WTC11 (cell line): ENCODE data around the gene CEP44. TPM values are rescaled to one million over a fixed set of nuclear protein-coding genes. Genes with fewer than 3 reads are reported as not detected.
A peak's percentile ranks its signal among the peaks of the same experiment; 100 is the strongest.
"Not testable (repeated sequence)": the region's sequence is repeated elsewhere in the genome, so short reads cannot be mapped to it uniquely, and the experiment has no call there.

Source experiments
- ATAC-seq: fragments of 200-7000 bp; cut with Tn5 transposase; 2 replicates; pipeline ENCODE4 v1.10.0; 2021; ENCODE audit warnings: mild to moderate bottlenecking, moderate library complexity
- CTCF ChIA-PET: fragments of 300-600 bp; sonication (Branson Sonifier 250); formaldehyde crosslinking; loops from one replicate; lab custom pipeline; 2021; ENCODE audit warnings: antibody characterized with exemption; lab: Charles Lee
- POLR2A ChIA-PET: fragments of 350-600 bp; sonication (Branson Sonifier 250); formaldehyde crosslinking; loops from one replicate; lab custom pipeline; 2021; ENCODE audit warnings: antibody characterized with exemption; lab: Charles Lee
- DNase-seq: peaks from one replicate; pipeline ENCODE4 v3.0.0; 2021; ENCODE audit warnings: low spot score
- H3K27ac Mint-ChIP-seq: 2 replicates; pipeline ENCODE4 v1.8.0; 2021; ENCODE audit warnings: mixed read lengths
- H3K27me3 Mint-ChIP-seq: 2 replicates; pipeline ENCODE4 v1.8.0; 2021; ENCODE audit warnings: low read depth, mild to moderate bottlenecking, moderate library complexity, mixed read lengths
- H3K36me3 Mint-ChIP-seq: 2 replicates; pipeline ENCODE4 v1.8.0; 2021; ENCODE audit warnings: mixed read lengths
- H3K4me1 Mint-ChIP-seq: 2 replicates; pipeline ENCODE4 v1.8.0; 2022; ENCODE audit warnings: mixed read lengths
- H3K4me3 Mint-ChIP-seq: 2 replicates; pipeline ENCODE4 v1.8.0; 2021; ENCODE audit warnings: mild to moderate bottlenecking, moderate library complexity, mixed read lengths
- H3K9me3 Mint-ChIP-seq: 2 replicates; pipeline ENCODE4 v1.8.0; 2021; ENCODE audit warnings: mixed read lengths
- GTF2I ChIP-seq: fragments of 250-450 bp; sonication (Bioruptor Pico); conservative IDR thresholded peaks from 2 replicates; pipeline ENCODE4 v1.4.0; 2021; ENCODE audit warnings: mild to moderate bottlenecking
- HMGA2 ChIP-seq: fragments of 250-450 bp; sonication (Bioruptor Pico); IDR thresholded peaks from 2 replicates; pipeline ENCODE4 v1.4.0; 2021; ENCODE audit warnings: mild to moderate bottlenecking, moderate library complexity
- NFYB ChIP-seq: sonication (generic); formaldehyde crosslinking; conservative IDR thresholded peaks from 2 replicates; pipeline ENCODE4 v1.8.0; 2022; ENCODE audit warnings: low read depth, missing genetic modification reagents
- SOX15 ChIP-seq: fragments of 250-450 bp; sonication (Bioruptor Pico); IDR thresholded peaks from 2 replicates; pipeline ENCODE4 v1.9.0; 2021; ENCODE audit warnings: mild to moderate bottlenecking
- TP53 ChIP-seq: sonication (generic); formaldehyde crosslinking; IDR thresholded peaks from 2 replicates; pipeline ENCODE4 v1.8.1; 2023; ENCODE audit warnings: mild to moderate bottlenecking, missing genetic modification reagents
- ZNF396 ChIP-seq: fragments of 250-450 bp; sonication (Bioruptor Pico); IDR thresholded peaks from 2 replicates; pipeline ENCODE4 v1.8.0; 2021; ENCODE audit warnings: mild to moderate bottlenecking, moderate library complexity, borderline replicate concordance
- ZNF423 ChIP-seq: fragments of 250-450 bp; sonication (Bioruptor Pico); IDR thresholded peaks from 2 replicates; pipeline ENCODE4 v2.1.2; 2022; ENCODE audit warnings: mild to moderate bottlenecking, moderate library complexity
- total RNA-seq: library from RNA; stranded (reverse); gene quantifications from 3 replicates; pipeline ENCODE4 v1.2.3, GENCODE V29; 2021
- TF ChIP-seq, protein P1 (sequence below): sonication (generic); formaldehyde crosslinking; conservative IDR thresholded peaks from 2 replicates; pipeline ENCODE4 v1.8.1; 2022; ENCODE audit warnings: mild to moderate bottlenecking, missing genetic modification reagents
- TF ChIP-seq, protein P2 (sequence below): sonication (generic); formaldehyde crosslinking; IDR thresholded peaks from 2 replicates; pipeline ENCODE4 v1.8.0; 2022; ENCODE audit warnings: mild to moderate bottlenecking, missing genetic modification reagents
- TF ChIP-seq, protein P3 (sequence below): sonication (generic); formaldehyde crosslinking; IDR thresholded peaks from 2 replicates; pipeline ENCODE4 v1.8.0; 2022; ENCODE audit warnings: missing genetic modification reagents
- TF ChIP-seq, protein P4 (sequence below): fragments of 250-450 bp; sonication (Bioruptor Pico); IDR thresholded peaks from 2 replicates; pipeline ENCODE4 v1.8.0; 2021; ENCODE audit warnings: mild to moderate bottlenecking

Gene CEP44
- total RNA-seq, 1 experiment from 2014 or later: 17.9 TPM

DNA sequence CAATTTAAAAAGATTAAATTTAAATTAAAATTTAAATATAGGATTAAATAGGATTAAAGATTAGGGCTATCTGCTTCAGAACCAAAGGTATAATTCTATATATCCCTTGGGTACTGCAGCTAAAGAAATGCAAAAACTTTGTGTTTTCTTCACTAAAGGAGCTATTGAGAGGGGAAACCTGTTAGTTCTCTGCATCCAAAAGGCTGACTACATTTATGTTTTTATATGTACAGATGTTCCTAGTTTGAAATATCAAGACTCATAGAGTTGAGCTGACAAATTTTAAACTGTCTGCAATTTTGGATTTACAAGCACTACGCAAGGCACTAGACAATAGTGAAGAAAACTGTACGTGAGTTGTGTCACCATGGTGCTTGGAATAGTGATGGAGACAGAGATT is 95.2 kb downstream of the CEP44 start:
- Mint-ChIP-seq H3K9me3 (peaks cover 18% of the 10 kb centered on the region), H3K27me3 (peaks cover 25% of the 10 kb centered on the region), H3K4me3 (no peak overlapping the region), H3K36me3 (peaks cover 10% of the 10 kb centered on the region), H3K4me1 (peaks cover 66% of the 10 kb centered on the region), H3K27ac (no peak overlapping the region)
- CTCF ChIA-PET: interaction anchor here (0.9 kb wide), 1 partner anchor 253 kb away, joined by 3 read pairs; no protein-coding TSS in a partner anchor
- ATAC-seq (no peak), DNase-seq (no peak)
- POLR2A ChIA-PET: no interaction called here
- TF ChIP-seq GTF2I (no peak), SOX15 (CRISPR knock-in tag) (no peak), HMGA2 (CRISPR knock-in tag) (0 out of 2 replicates have a peak, but pooled peaks have one; percentile 5)

DNA sequence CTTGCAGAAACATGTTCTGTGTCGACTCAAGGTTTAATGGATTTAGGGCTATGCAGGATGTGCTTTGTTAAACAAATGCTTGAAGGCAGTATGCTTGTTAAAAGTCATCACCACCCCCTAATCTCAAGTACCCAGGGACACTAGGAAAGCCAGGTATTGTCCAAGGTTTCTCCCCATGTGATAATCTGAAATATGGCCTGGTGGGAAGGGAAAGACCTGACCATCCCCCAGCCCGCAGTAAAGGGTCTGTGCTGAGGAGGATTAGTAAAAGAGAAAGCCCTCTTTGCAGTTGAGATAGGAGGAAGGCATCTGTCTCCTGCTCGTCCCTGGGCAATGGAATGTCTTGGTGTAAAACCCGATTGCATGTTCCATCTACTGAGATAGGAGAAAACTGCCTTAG is 96.5 kb downstream of the CEP44 start:
- H3K9me3 Mint-ChIP-seq: peaks cover 15% of the 10 kb centered on the region; the same call in 1 of the 2 replicates
- H3K4me3 Mint-ChIP-seq, POLR2A ChIA-PET, DNase-seq, CTCF ChIA-PET: not testable (repeated sequence)
- H3K36me3 Mint-ChIP-seq: peaks cover 10% of the 10 kb centered on the region
- H3K27me3 Mint-ChIP-seq: peaks cover 20% of the 10 kb centered on the region
- peaks cover 64% of the 10 kb centered on the region for H3K4me1 Mint-ChIP-seq
- H3K27ac Mint-ChIP-seq: peak overlapping the region; percentile 22; the same call in 1 of the 2 replicates
- peak; percentile 32 for ATAC-seq

DNA sequence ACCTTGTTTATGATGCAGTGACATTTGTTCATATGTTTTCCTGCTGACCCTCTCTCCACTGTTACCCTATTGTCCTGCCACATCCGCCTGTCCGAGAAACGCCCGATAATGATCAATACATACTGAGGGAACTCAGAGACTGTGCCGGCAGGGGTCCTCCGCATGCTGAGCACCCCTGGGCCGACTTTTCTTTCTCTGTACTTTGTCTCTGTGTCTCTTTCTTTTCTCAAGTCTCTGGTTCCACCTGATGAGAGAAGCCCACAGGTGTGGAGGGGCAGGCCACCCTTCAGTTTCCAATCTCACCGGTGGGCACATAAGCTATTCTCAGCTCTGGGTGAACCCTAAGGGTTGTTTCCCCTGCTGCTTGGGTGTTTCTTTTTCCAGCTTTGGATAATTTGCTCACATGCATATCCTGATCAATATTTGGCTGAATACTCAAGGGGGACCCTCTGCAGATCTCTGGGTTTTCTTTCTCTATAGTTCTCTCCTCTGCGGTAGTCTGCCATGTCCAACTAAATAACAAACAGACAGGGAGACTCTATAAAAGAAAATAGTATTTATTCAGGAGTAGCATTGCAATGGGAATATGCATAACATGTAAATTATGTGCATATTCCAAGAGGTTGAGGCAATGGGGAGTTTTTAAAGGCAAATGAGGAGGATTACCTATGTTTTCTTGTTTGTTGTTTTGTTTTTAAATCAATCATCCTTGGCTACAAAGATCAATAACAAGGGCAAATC is 97.2 kb downstream of the CEP44 start:
- ChIA-PET CTCF (no interaction called here), POLR2A (no interaction called here)
- DNase-seq (no peak), ATAC-seq (peak; percentile 24)
- peaks cover 13% of the 10 kb centered on the region for H3K27me3 Mint-ChIP-seq
- TF ChIP-seq, protein P1, sequence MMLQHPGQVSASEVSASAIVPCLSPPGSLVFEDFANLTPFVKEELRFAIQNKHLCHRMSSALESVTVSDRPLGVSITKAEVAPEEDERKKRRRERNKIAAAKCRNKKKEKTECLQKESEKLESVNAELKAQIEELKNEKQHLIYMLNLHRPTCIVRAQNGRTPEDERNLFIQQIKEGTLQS (CRISPR knock-in tag): no peak
- TF ChIP-seq ZNF423: peak; percentile 64
- H3K4me1 Mint-ChIP-seq: peaks cover 57% of the 10 kb centered on the region
- peak overlapping the region; percentile 22; the same call in 1 of the 2 replicates for H3K27ac Mint-ChIP-seq
- H3K4me3 Mint-ChIP-seq: no peak overlapping the region
- peaks cover 10% of the 10 kb centered on the region for H3K36me3 Mint-ChIP-seq
- peaks cover 14% of the 10 kb centered on the region for H3K9me3 Mint-ChIP-seq

DNA sequence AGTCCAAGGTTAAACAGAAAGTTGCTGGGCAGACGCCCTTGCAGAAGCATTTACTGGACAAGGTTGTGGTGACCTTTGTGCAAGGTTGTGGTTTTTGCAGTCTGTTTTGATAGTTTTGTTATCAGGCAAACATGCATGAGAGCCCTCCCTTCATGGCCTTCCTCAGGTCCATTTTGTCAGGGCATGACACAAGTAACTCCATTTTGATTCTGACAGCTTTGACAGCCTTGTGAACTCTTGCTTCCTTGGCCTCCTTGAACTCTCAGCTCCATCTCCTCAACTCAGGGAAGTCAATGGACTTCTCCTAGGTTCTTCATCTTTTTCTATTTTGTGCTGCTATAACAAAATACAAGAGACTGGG is 97.7 kb downstream of the CEP44 start:
- H3K27ac Mint-ChIP-seq: no peak overlapping the region
- H3K9me3 Mint-ChIP-seq: peaks cover 13% of the 10 kb centered on the region
- CTCF ChIA-PET: no interaction called here
- H3K4me3 Mint-ChIP-seq: no peak overlapping the region
- peaks cover 55% of the 10 kb centered on the region for H3K4me1 Mint-ChIP-seq
- H3K36me3 Mint-ChIP-seq: peaks cover 10% of the 10 kb centered on the region
- POLR2A ChIA-PET: no interaction called here
- TF ChIP-seq ZNF396 (CRISPR knock-in tag) (0 out of 2 replicates have a peak, but pooled peaks have one; percentile 23), TP53 (CRISPR knock-in tag) (no peak), ZNF423 (0 out of 2 replicates have a peak, but pooled peaks have one; percentile 8), NFYB (no peak)
- TF ChIP-seq, protein P2, sequence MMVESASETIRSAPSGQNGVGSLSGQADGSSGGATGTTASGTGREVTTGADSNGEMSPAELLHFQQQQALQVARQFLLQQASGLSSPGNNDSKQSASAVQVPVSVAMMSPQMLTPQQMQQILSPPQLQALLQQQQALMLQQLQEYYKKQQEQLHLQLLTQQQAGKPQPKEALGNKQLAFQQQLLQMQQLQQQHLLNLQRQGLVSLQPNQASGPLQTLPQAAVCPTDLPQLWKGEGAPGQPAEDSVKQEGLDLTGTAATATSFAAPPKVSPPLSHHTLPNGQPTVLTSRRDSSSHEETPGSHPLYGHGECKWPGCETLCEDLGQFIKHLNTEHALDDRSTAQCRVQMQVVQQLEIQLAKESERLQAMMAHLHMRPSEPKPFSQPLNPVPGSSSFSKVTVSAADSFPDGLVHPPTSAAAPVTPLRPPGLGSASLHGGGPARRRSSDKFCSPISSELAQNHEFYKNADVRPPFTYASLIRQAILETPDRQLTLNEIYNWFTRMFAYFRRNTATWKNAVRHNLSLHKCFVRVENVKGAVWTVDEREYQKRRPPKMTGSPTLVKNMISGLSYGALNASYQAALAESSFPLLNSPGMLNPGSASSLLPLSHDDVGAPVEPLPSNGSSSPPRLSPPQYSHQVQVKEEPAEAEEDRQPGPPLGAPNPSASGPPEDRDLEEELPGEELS (CRISPR knock-in tag): no peak
- TF ChIP-seq, protein P3, sequence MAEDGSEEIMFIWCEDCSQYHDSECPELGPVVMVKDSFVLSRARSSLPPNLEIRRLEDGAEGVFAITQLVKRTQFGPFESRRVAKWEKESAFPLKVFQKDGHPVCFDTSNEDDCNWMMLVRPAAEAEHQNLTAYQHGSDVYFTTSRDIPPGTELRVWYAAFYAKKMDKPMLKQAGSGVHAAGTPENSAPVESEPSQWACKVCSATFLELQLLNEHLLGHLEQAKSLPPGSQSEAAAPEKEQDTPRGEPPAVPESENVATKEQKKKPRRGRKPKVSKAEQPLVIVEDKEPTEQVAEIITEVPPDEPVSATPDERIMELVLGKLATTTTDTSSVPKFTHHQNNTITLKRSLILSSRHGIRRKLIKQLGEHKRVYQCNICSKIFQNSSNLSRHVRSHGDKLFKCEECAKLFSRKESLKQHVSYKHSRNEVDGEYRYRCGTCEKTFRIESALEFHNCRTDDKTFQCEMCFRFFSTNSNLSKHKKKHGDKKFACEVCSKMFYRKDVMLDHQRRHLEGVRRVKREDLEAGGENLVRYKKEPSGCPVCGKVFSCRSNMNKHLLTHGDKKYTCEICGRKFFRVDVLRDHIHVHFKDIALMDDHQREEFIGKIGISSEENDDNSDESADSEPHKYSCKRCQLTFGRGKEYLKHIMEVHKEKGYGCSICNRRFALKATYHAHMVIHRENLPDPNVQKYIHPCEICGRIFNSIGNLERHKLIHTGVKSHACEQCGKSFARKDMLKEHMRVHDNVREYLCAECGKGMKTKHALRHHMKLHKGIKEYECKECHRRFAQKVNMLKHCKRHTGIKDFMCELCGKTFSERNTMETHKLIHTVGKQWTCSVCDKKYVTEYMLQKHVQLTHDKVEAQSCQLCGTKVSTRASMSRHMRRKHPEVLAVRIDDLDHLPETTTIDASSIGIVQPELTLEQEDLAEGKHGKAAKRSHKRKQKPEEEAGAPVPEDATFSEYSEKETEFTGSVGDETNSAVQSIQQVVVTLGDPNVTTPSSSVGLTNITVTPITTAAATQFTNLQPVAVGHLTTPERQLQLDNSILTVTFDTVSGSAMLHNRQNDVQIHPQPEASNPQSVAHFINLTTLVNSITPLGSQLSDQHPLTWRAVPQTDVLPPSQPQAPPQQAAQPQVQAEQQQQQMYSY (CRISPR knock-in tag): no peak
- TF ChIP-seq, protein P4, sequence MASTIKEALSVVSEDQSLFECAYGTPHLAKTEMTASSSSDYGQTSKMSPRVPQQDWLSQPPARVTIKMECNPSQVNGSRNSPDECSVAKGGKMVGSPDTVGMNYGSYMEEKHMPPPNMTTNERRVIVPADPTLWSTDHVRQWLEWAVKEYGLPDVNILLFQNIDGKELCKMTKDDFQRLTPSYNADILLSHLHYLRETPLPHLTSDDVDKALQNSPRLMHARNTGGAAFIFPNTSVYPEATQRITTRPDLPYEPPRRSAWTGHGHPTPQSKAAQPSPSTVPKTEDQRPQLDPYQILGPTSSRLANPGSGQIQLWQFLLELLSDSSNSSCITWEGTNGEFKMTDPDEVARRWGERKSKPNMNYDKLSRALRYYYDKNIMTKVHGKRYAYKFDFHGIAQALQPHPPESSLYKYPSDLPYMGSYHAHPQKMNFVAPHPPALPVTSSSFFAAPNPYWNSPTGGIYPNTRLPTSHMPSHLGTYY: no peak
- no peak for DNase-seq
- ATAC-seq: no peak
- peaks cover 10% of the 10 kb centered on the region for H3K27me3 Mint-ChIP-seq

Other genes with a start within 250 kb of the CEP44 start
- gene FBXO8, start 244 bp upstream of the CEP44 start, total RNA-seq: 7.5 to 10.5 TPM (median 9.0 TPM) in 3 replicates
- gene HPGD, start 238.6 kb downstream of the CEP44 start, total RNA-seq: 0.55 to 3.6 TPM (median 0.94 TPM) in 3 replicates